ENCODE measurements around the gene CRACR2A.

Gene CRACR2A

GRCh38 chr12:3614806-3615466, 138.0 kb downstream of the CRACR2A start:
- no peaks in the 10 kb centered on the region for H3K9me3 ChIP-seq (ENCODE audit: control insufficient read depth, low read length)
- H3K9ac ChIP-seq (ENCODE audit: low read length), result no peak overlapping the region
- no peaks in the 10 kb centered on the region for H3K4me1 ChIP-seq (ENCODE audit: control insufficient read depth, insufficient read depth, low read length)
- no peak overlapping the region for H3K4me3 ChIP-seq (ENCODE audit: low read length)
- H3K27me3 ChIP-seq (ENCODE audit: control insufficient read depth, insufficient read depth, low read length), result no peaks in the 10 kb centered on the region
- H3K36me3 ChIP-seq (ENCODE audit: control insufficient read depth, insufficient read depth, low read length), result no peaks in the 10 kb centered on the region

DNA sequence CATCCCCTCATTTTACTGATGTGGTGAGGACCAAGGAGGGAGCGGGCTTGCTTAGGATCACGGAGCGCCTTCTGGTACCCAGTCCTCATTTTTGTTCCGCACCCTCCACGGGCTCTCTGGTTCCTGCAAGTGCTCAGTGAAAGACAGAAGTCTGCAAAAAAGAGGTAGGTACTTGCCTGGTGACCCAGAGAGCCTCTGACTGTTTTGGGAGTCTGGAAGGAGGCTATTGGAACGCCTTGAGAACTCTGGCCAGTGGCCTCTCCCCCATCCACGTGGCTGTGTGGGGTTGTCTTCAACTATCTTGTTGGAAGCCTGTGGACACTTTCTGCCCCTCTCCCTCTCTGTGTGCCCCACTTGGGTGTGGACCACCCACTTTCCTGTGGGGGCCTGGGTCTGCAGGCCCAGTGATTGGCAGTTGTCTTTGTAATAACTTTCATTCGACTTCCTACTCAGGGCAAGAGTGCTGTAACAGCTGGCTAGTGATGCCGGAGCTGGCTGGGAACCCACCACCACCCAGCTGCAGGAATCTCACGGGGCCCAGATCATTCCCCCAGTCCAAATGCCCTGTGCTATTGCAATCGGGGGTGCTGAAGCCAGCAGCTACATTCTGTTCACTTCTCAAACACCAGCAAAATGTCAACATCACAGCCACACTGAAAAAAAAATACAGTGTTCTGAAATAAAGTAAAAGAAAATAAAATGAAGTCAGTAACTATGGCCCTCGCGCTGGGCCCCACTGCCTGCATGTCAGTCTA, 139.1 kb downstream of the CRACR2A start:
- no peaks in the 10 kb centered on the region for H3K27me3 ChIP-seq (ENCODE audit: control insufficient read depth, insufficient read depth, low read length)
- no peak overlapping the region for H3K4me3 ChIP-seq (ENCODE audit: low read length)
- H3K9ac ChIP-seq (ENCODE audit: low read length), result no peak overlapping the region
- H3K36me3 ChIP-seq (ENCODE audit: control insufficient read depth, insufficient read depth, low read length), result no peaks in the 10 kb centered on the region
- H3K4me1 ChIP-seq (ENCODE audit: control insufficient read depth, insufficient read depth, low read length), result no peaks in the 10 kb centered on the region
- H3K9me3 ChIP-seq (ENCODE audit: control insufficient read depth, low read length), result no peaks in the 10 kb centered on the region

GRCh38 chr12:3611860-3612703, 140.8 kb downstream of the CRACR2A start:
- Histone ChIP-seq H3K9me3 (ENCODE audit: control insufficient read depth, low read length) (no peaks in the 10 kb centered on the region), H3K4me3 (ENCODE audit: low read length) (no peak overlapping the region), H3K4me1 (ENCODE audit: control insufficient read depth, insufficient read depth, low read length) (no peaks in the 10 kb centered on the region), H3K27me3 (ENCODE audit: control insufficient read depth, insufficient read depth, low read length) (no peaks in the 10 kb centered on the region), H3K9ac (ENCODE audit: low read length) (no peak overlapping the region), H3K36me3 (ENCODE audit: control insufficient read depth, insufficient read depth, low read length) (no peaks in the 10 kb centered on the region)

DNA sequence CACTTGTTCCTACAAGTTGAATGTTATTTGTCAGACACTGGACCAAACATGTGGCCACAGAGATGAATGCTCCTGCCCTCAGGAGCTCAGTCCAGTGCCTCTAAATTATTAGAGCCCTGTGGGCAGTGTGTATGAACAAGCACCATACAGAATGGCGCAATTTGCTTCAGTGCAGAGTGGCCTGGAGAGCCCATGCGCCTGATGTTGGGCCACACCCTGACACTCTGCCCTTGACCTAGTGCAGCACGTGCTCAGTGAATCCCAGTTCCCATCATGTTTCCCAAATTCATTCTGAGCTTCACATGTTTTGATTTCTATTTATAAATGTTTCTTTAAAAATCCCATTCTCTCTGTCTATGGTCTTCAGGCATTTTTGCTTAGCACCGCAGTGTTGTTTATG, 145.1 kb downstream of the CRACR2A start:
- peaks cover 6% of the 10 kb centered on the region for H3K4me1 ChIP-seq (ENCODE audit: control insufficient read depth, insufficient read depth, low read length)
- no peaks in the 10 kb centered on the region for H3K36me3 ChIP-seq (ENCODE audit: control insufficient read depth, insufficient read depth, low read length)
- no peaks in the 10 kb centered on the region for H3K9me3 ChIP-seq (ENCODE audit: control insufficient read depth, low read length)
- H3K4me3 ChIP-seq (ENCODE audit: low read length), result no peak overlapping the region
- H3K27me3 ChIP-seq (ENCODE audit: control insufficient read depth, insufficient read depth, low read length), result peaks cover 9% of the 10 kb centered on the region
- no peak overlapping the region for H3K9ac ChIP-seq (ENCODE audit: low read length)

GRCh38 chr12:3607039-3607720, 145.7 kb downstream of the CRACR2A start:
- Histone ChIP-seq H3K4me3 (ENCODE audit: low read length) (no peak overlapping the region), H3K27me3 (ENCODE audit: control insufficient read depth, insufficient read depth, low read length) (peaks cover 12% of the 10 kb centered on the region), H3K36me3 (ENCODE audit: control insufficient read depth, insufficient read depth, low read length) (no peaks in the 10 kb centered on the region), H3K9me3 (ENCODE audit: control insufficient read depth, low read length) (no peaks in the 10 kb centered on the region), H3K4me1 (ENCODE audit: control insufficient read depth, insufficient read depth, low read length) (peaks cover 6% of the 10 kb centered on the region), H3K9ac (ENCODE audit: low read length) (no peak overlapping the region)

GRCh38 chr12:3606128-3606527, 146.8 kb downstream of the CRACR2A start:
- peaks cover 6% of the 10 kb centered on the region for H3K4me1 ChIP-seq (ENCODE audit: control insufficient read depth, insufficient read depth, low read length)
- H3K36me3 ChIP-seq (ENCODE audit: control insufficient read depth, insufficient read depth, low read length), result no peaks in the 10 kb centered on the region
- peaks cover 20% of the 10 kb centered on the region for H3K27me3 ChIP-seq (ENCODE audit: control insufficient read depth, insufficient read depth, low read length)
- no peaks in the 10 kb centered on the region for H3K9me3 ChIP-seq (ENCODE audit: control insufficient read depth, low read length)
- H3K9ac ChIP-seq (ENCODE audit: low read length), result no peak overlapping the region
- H3K4me3 ChIP-seq (ENCODE audit: low read length), result no peak overlapping the region

DNA sequence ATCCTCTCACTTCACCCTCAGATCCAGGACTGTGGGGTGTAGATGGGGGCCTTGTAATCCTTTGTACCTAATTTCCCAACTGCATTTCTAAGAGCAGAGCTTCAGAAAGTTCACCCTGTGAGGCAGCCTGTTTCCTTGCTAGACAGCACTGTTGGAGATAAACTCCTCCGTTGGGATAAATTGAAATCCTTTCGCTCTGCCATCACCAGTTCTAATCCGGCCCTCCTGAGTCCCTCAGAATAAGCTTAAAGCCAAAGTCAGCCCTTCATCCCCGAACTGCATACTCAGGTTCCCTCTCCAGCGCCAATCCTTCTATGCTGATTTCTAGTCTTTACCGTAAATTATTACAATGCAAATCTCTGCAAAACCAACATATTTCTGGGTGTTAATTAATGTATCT, 147.2 kb downstream of the CRACR2A start:
- Histone ChIP-seq H3K4me3 (ENCODE audit: low read length) (no peak overlapping the region), H3K4me1 (ENCODE audit: control insufficient read depth, insufficient read depth, low read length) (peaks cover 6% of the 10 kb centered on the region), H3K36me3 (ENCODE audit: control insufficient read depth, insufficient read depth, low read length) (no peaks in the 10 kb centered on the region), H3K9ac (ENCODE audit: low read length) (no peak overlapping the region), H3K9me3 (ENCODE audit: control insufficient read depth, low read length) (no peaks in the 10 kb centered on the region), H3K27me3 (ENCODE audit: control insufficient read depth, insufficient read depth, low read length) (peaks cover 22% of the 10 kb centered on the region)

DNA sequence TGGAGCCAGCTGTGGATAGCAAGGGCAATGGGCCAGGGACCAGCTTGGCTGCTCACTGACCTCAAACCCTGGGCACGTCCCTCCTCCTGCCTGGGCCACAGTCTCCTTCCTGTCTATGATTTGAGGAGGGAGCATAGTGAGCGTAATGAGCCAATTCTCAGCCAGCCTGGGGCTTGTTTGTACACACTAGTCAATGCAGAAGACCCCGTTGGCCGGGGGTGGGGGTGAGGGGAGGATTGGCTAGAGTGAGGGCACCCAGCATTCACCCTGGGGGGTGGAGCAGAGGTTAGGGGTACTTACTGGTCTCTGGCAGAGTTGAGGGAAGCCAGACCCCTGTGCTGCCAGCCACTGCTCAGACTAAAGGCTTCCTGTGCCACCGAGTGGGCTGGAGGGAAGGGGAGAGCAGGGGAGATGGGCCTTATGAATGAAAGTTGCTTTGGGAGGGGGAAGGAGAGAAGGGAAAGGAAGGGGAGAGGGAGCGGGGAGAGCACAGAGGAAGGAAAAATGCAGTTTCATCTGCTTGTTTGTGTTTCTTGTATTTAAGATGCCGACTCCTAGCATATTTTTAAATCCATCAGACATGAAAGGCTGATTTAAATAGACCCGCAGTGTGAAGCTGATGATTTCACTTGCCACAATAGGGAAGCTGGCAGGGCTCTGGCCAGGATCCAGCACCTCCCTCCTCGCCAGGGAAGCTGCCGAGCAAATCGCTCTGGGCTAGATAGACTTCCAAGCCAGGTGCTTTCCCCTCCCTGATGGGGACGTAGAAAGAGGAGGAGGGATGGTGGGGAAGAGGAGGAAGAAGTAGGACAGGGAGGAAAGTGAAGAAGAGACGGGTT, 147.9 kb downstream of the CRACR2A start:
- no peaks in the 10 kb centered on the region for H3K36me3 ChIP-seq (ENCODE audit: control insufficient read depth, insufficient read depth, low read length)
- peaks cover 22% of the 10 kb centered on the region for H3K27me3 ChIP-seq (ENCODE audit: control insufficient read depth, insufficient read depth, low read length)
- H3K9ac ChIP-seq (ENCODE audit: low read length), result no peak overlapping the region
- no peak overlapping the region for H3K4me3 ChIP-seq (ENCODE audit: low read length)
- H3K9me3 ChIP-seq (ENCODE audit: control insufficient read depth, low read length), result no peaks in the 10 kb centered on the region
- H3K4me1 ChIP-seq (ENCODE audit: control insufficient read depth, insufficient read depth, low read length), result peaks cover 6% of the 10 kb centered on the region

- peaks cover 6% of the 10 kb centered on the region for H3K4me1 ChIP-seq (ENCODE audit: control insufficient read depth, insufficient read depth, low read length)
- H3K27me3 ChIP-seq (ENCODE audit: control insufficient read depth, insufficient read depth, low read length), result peaks cover 22% of the 10 kb centered on the region
- H3K9ac ChIP-seq (ENCODE audit: low read length), result no peak overlapping the region
- H3K9me3 ChIP-seq (ENCODE audit: control insufficient read depth, low read length), result no peaks in the 10 kb centered on the region
- H3K4me3 ChIP-seq (ENCODE audit: low read length), result no peak overlapping the region
- no peaks in the 10 kb centered on the region for H3K36me3 ChIP-seq (ENCODE audit: control insufficient read depth, insufficient read depth, low read length)
Observed at GRCh38 chr12:3604286-3604685, 148.6 kb downstream of the CRACR2A start.

GRCh38 chr12:3603576-3603975, 149.3 kb downstream of the CRACR2A start:
- H3K9me3 ChIP-seq (ENCODE audit: control insufficient read depth, low read length), result no peaks in the 10 kb centered on the region
- H3K4me1 ChIP-seq (ENCODE audit: control insufficient read depth, insufficient read depth, low read length), result peaks cover 6% of the 10 kb centered on the region
- H3K9ac ChIP-seq (ENCODE audit: low read length), result no peak overlapping the region
- H3K36me3 ChIP-seq (ENCODE audit: control insufficient read depth, insufficient read depth, low read length), result no peaks in the 10 kb centered on the region
- H3K4me3 ChIP-seq (ENCODE audit: low read length), result no peak overlapping the region
- peaks cover 22% of the 10 kb centered on the region for H3K27me3 ChIP-seq (ENCODE audit: control insufficient read depth, insufficient read depth, low read length)

DNA sequence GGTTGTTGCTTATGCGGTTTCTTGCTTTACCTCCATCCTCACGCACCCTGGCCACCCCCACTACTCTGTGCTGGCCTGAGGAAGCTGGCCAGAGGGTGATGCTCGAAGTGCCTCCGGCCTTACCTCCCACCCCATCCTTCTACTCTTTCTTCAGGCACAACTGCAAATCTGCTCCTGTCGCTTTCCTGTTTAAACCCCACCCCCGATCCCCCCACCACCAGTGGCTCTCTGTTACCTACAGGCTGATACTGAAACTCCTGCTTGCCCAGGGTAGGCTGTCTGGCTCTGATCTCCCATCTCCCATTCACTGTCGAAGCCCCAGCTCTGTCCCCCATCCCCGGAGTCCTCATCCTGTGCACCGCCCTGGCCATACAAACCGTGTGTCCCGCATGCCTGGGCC, 150.4 kb downstream of the CRACR2A start:
- Histone ChIP-seq H3K4me3 (ENCODE audit: low read length) (no peak overlapping the region), H3K9ac (ENCODE audit: low read length) (no peak overlapping the region), H3K36me3 (ENCODE audit: control insufficient read depth, insufficient read depth, low read length) (no peaks in the 10 kb centered on the region), H3K9me3 (ENCODE audit: control insufficient read depth, low read length) (no peaks in the 10 kb centered on the region), H3K4me1 (ENCODE audit: control insufficient read depth, insufficient read depth, low read length) (peaks cover 6% of the 10 kb centered on the region), H3K27me3 (ENCODE audit: control insufficient read depth, insufficient read depth, low read length) (peaks cover 22% of the 10 kb centered on the region)
